GM19468 (cell line): ENCODE measurements around the gene TMEM179.

Experiments
- ATAC-seq: cut with Tn5 transposase; IDR thresholded peaks from one replicate; pipeline ENCODE4 v1.9.1; 2021; ENCODE audit warnings: mild to moderate bottlenecking, moderate library complexity, moderate number of reproducible peaks; ENCODE audit not compliant: unreplicated experiment; ENCODE audit errors: extremely low read depth

The TMEM179 gene

DNA sequence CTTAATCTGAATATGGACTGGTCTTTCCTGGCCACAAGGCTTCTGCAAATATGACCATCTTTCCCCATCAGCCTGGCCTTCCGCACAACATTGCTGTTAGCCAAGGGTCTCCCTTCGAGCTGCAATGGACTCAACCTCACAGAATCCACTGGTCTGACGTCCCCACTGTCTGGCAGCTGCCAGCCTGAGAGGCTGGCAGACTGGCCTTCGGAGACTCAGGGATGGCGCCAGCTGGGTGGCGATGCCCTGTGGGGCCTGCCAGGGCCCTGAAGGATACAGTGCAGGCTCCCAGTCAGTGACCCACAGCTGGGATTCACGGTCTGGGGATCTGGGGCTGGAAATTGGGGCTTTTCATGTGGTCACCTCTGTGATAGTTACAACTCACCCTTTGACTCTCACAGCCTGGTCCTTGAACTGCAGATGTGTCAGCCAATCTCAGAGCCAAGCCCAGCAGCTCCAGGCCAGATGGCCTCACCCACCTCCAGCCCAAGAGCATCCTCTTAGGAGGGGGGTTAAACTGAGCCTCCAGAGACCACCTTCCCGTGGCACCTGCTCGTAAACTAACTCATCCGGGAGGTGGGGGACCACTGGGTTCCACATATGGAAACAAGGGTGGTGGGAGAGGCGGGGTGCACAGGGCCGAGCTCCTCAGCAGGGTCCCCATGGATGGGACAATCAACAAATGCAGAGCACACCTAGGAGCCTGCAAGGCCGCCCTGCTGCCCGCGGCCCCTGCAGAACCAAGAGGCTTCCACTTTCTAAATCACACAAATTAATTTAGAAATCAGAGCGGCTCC, 46.1 kb downstream of the TMEM179 start:
- ATAC-seq = no peak

DNA sequence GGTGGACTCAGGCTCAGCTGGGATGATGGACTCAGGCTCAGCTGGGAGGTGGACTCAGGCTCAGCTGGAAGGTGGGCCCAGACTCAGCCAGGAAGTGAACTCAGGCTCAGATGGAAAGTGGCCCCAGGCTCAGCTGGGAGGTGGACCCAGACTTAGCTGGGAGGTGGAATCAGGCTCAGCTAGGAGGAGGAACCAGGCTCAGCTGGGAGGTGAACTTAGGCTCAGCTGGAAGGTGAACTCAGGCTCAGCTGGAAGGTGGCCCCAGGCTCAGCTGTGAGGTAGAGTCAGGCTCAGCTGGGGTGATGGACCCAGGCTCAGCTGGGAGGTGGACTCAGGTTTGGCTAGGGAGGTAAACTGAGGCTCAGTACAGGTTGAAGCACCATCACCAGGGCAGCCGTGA, 46.8 kb downstream of the TMEM179 start:
- ATAC-seq = no peak

DNA sequence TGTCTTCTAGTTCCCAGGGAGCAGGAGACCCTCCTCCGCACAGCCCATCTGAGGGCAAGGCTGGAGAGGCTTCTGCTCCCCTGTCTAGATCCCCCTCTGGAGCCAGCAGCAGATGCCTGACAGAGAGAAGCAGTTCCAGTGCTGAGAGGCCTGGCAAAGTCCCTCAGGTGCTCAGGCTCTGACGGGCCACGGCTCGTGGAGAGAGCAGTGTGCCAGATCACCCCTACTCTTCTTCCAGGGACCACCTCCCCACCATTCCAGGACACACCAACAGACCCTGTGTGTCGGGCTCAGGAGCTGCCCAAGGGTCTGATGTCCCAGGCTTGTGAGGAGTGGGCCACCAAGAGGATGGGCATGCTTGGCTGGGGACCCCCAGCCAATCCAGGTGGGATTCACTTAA, 47.5 kb downstream of the TMEM179 start:
- no peak for ATAC-seq

DNA sequence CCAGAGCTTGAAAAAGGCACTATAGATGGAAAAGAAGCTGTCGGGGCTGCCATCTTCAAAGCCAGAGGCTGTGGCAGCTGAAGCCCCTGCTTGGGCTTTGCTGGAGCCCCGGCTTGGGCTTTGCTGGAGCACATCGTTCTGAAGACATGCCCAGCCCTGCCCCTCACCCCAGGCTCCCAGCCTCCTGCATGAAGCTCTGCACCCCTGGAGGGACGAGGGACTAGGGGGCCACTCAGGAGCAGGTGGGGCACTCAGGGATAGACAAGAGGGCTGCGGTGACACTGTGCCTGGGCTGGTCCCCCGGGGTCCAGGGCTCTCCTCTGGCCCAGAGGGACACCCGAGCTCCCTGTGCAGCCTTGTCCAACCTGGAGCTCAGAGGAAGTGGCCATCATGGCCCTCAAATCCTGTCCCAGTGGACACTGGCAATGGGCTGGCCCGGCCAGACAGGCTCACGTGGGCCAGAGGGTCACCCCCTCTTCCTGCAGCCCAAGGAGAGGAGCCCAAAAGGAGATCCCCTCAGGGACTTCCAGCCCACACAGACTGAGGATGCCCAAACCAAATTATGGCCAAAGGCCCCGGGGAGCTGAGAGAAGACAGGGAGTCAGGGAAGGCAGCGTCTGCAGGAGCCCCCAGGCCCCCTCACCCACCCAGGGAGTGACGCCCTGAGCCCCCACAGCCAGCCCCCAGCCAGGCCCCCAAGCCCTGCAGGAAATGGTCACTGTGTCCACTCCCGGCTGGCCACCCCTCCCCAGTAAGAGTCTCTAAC, 48.1 kb downstream of the TMEM179 start:
- no peak for ATAC-seq

DNA sequence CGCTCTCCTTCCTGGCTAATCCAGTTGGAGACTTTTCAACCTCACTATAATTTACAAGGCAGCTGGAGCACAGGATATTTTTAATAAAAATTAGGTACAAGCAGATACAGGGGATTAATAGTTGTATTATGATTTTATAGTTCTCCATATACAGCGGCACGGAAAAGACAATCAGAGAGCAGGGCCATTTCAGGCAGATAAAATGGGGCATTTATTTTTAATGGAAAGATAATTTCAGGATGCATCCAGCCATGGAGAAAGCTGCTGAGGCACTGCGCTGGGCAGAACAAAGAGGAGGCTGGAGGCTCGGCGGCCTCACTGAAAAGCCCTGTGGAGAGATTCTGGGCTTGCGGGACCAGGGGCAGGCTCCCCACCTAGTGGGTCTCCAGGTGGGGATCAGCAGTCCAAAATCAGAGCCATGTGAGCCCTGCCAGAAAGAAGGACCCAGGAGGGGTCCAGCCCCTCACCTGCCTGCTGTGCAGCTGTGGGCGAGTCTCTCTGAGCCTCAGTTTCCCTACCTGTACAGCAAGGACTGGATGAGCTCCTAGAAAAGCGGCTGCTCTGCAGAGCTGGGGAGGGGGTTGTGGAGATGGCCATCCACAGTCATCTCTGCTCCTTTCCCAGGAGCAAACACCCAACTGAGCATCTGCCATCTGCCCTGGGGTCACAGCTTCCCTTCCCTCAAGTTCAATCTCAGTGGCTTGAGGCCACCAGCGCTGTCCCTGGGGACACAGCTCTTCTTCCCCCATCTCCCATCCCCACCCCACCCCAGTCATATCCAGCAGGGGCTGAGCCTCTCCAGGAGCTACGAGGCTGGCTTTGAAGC, 48.9 kb downstream of the TMEM179 start:
- no peak for ATAC-seq

DNA sequence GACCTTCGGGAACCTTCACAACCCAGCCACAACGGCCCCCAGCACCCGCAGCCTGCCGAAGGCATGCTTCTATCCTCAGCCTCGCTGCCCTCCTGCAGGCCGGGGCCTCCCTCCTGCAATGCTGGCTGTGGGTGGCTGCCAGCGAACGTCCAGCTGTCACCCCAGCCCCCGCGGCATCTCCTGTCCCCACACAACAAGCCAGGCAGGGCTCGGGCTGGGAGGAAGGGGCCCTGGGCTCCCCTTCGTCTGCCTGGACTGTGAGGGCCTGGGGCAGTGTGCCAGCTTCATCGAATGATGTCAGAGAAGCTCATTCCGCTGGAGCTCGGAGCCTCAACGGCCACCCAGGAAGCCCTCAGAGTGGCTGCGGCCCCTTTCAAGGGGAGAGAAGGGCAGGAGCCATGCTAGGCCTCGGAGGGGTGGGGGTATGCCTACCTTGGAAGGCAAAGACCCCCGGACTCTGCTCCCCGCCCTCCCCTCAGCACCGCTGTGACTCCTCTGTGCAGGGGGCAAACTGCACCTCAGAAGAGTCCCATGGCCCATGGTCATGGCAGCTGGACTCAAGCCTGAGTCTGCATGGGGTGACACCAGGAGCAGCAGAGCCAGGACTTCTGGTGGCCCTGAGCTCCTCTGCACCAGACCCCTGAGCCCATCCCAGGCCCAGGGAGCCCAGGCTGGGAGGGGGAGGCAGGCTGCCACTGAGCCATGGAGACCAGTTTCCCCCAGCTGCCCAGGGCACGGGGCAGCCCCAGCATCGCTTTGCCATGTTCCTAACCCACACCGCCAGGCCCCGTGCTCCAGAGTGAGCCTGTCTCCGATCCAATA, 49.8 kb downstream of the TMEM179 start:
- no peak for ATAC-seq

DNA sequence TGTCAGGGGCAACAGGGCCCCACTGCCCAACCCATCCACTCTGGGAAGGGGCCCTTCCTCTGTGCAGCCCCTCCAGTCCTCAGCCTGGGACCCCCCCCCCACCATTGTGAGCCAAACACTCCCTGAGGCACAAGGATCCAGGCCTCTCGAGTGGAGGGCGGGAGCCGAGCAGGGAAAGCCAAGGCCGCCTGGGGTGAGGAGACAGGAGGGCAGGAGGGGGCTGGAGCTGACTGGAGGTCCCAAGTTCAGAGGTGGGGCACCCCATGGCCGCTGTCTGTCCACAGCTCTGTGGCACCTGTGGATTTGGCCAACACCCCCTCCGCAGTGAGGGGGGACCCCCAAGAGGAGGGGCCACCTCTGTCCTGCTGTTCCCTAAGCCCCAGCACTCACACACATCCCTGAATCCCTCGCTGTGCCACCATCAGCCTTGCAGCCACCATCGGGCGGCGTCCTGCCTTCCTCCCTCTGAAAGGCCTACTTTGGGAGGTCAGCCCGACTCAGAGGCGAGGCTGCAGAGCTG, 50.4 kb downstream of the TMEM179 start:
- ATAC-seq = no peak

DNA sequence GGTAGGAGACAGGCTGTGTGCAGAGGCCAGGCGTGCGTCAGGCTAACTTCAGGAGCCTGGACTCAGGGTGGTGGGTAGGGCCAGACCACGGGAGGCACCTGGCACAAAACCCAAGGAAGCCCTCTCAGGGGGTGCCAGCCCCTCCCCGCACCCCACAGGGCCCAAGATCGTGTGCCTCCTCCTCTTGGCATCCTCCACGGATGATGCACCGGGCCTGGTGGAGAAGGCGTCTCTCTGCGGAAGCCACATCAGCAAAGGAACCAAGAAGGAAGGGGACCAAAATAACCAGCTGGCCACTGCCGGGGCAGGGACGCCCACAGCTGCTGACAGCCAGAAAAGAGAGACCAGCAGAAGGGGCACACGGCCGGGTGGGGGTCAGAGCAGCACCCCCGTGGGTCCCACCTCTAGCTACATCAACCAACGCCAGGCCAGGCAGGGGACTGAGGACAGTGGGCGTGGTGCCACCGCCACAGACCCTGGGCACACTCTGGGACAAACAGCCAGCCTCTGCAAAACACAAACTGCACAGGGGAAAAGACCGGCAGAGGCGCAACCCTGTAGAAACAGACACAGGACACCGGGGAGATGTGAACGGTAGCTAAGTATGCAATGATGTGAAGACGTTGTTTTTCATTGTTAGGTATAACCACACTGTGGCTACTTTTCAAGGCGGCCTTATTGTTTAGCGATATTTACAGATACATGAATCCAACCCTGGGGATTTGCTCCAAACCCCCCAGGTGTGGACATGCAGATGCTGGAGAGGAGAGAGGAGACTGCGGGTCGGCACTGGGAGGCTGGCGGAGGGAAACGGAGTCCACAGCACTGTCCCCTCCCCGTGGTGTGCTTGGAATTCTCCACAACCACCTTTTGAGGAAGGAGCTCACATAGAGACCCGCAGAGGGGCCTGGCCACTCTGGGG, 51.1 kb downstream of the TMEM179 start:
- ATAC-seq = no peak

DNA sequence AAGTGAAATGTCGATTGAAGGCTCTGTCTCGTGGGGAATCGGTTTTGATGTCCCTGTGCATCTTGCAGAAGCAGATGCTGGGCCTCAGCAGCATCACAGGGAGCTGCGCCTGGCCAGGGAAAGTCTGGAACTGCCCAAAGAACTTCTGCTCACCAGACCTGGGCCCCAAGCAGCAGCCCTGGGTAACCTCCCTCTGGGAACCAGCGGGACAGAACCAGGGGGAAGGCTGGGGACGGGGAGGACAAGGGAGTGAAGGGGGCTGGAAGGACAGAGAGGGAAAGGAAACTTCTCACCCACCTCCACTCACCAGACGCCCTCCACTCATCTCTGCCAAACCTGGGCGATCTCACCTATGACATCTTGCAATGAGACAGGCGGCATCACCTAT, 51.8 kb downstream of the TMEM179 start:
- ATAC-seq = no peak

DNA sequence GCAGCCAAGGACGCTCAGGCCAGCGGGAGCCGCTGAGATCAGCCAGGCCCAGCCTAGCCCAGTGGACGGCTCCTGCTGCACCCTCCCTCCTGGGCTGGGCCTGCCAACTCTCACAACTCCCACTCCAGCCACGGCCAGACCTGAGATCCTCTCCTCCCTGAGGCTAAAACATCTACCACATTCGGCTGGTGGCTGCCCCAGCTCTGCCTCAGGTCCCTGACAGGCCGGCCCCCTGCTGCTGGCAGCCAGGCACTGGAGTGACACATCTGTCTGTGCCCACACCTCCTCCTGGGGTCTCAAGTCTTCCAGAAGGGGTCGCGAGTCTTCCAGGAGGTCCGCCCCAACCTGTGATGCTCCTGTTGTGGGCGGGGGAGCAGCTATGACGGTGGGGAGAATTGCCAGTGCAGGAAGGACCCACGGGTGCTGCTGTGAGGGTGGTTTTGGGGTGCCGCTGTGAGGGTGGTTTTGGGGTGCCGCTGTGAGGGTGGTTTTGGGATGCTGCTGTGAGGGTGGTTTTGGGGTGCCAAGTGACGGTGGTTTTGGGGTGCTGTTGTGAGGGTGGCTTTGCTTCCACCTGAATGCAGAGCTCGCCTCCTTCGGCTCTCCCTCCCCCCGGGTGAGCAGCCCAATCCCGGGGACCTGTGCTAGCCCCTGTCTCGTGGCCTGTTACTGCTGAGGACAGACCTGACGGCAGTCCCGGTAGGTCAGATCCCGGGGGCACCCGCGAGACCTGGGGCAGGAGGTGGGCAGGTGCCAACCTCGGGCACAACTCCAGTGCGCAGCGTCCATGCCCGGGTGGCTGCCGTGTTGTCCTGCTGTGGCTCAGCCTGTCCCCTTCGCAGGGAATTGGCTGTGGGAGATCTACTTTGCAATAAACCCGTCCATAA, 52.5 kb downstream of the TMEM179 start:
- ATAC-seq = no peak

DNA sequence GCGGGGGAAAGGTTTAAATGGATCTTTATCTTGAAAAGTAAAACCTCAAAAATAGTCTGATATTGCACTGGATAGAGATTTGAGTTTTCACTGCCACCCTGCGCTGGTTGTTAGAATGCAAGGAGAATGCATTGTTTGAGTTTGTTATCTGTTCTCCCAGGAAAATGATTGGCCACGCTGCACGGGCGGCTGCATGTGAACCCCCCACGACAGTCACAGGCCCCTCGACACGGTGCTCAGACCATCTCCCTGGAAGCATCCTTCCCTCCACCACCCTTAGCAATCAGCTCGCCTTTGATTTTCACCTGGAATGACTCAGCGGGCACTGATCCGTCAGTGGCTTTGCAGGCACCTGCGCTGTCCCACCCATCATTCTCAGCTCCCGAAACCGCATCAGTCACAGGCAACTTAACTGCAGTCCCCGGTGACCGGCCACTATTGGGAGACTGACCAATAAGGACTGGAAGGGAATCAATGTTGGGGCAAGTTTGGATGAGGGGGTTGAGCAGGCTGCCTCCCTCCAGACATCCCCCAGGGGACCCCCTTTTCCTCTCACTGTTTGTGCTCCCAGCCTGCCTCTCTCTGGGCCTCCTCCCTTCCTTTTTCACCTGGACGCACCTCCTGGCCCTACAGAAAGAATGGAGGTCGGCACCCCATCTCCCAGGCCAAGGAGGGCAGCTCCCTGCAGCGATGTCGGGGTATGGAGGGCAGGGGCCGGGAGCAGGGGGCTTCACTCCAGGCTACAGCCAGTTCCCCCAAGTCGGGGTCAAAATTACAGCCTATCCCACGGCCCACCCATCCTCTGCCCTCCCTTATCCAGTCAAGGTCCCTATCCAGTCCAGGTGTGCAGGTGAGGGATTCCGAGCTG, 53.5 kb downstream of the TMEM179 start:
- no peak for ATAC-seq

DNA sequence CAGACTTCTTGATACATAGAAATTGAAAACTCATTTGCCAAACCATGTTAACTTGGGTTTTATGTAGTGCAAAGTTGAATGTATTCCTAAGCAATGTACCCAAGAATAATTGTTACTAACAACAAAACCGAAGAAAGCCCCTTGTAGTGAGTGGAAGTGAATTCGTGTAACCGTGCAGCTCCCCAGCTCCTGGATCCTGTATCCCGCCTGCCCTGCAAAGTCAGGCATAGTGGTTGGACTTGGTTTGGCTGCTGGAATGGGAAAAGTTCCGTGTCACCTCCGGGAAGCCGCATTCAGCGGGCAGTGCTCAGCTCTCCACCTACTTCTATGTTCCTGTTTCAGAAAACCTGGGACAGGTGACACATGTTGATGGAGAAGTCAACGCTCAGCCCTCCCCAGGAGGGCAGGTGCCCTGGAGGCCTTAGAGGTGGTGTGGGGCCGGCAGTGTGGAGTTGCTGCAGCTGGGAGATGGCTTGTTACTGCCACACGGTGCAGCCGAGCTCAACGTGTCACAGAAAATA, 54.2 kb downstream of the TMEM179 start:
- ATAC-seq = no peak

DNA sequence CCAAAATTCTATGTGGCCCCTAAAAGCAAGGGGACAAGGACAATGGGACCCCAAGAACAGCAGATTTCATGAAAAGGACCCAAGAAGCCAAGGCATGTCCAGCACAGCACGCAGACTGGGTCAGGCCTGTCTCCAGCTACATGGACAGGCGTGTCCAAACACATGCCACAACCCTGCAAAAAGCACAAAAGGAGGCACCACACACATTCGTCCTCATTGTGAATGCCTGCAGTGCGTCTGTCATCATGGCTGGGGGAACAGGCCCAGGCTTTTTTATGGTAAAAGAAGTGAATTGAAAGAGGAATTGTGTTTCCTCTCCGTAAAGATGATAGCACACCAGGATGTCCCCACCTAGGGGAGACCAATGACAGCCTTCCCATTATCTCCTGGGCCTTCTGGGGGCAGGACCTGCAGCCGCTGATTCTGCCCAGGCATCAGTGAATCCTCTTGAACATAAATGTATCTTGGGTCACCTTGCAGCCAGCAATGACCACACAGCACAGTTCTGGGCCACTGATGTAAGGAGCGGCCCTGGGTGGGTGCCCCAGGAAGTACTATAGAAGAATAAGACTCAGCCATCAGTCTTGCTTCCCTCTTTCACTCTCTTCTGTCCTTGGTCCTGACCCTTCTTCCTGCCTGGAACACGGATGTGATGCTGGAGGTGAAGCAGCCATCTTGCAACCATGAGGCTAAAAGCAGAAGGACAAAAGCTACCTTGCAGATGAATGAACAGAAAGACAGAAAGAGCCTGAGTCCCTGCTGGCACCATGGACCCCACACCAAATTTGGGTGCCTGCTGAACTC, 54.8 kb downstream of the TMEM179 start:
- ATAC-seq = no peak

DNA sequence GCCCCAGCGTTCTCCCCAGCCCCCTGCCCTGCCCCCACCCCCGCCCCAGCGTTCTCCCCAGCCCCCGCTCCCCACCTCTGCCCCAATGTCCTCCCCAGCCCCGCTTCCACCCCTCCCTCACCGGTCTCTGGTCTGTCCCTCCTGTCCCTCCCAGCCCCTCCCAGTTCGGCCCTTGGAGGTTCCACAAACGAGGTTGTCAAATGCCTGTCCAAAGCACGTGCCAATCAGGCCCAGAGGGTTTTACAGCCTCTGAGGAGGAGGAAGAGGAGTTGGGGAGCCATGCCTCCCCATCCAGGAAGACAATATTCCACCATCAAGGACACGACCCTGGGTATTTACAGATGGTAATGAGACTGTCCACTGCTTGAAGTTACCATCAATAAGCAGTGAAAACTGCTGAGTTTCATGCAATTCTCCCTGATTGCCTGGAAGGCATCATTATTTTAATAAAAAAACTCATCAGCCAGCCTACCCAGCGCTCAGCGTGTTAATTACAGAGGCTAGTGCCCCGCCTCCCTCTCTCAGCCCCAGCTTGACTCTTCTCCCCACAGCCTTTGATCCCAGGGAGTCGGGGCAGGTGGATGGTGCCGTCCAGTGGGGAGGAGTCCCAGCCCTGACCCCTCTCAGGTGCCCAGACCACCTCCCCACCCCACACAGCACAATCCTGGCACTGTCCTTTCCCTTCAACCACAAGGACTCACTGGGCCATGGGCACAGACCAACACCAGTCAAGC, 55.6 kb downstream of the TMEM179 start:
- no peak for ATAC-seq

DNA sequence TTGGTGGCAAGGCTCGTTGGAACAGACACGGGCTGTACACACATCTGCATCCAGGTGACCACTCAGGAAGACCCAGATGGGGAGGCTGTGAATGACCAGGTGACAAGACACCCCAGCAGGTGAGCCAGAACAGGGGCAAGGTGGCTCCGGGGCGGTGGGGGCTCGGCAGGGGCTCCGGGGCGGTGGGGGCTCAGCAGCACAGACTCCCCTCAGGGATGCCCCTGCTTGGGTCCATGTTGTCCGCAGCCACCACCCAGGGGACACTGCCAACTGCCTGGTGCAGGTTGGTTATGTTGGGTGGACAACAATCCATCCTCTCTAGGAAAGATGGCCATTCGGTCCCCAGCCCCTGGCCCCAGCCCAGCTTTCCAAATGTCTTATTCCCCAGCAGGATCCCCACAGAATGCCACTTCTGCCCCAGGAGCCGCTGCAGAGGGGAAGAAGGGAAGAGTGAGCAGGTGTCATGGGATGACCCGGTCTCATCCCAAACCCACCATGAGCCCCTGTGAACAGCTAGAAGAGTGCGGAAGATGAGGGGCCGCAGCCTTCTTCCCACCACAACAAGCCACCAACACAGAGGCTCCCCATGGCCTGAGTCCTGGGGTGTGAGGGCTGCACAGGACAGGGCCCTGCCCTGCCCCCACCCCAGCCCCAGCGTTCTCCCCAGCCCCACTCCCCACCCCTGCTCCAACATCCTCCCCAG, 56.4 kb downstream of the TMEM179 start:
- no peak for ATAC-seq
